ENCODE results near the gene GRID1. TPM values are rescaled to one million over a fixed set of nuclear protein-coding genes. Genes with fewer than 3 reads are reported as not detected.

Gene GRID1
- total and polyA plus RNA-seq, 9 of the 15 experiments (the other 6 are each of a cell fraction or from before 2014, with no cell fraction given) = 0.01 to 7.2 (median 1.2) TPM

DNA sequence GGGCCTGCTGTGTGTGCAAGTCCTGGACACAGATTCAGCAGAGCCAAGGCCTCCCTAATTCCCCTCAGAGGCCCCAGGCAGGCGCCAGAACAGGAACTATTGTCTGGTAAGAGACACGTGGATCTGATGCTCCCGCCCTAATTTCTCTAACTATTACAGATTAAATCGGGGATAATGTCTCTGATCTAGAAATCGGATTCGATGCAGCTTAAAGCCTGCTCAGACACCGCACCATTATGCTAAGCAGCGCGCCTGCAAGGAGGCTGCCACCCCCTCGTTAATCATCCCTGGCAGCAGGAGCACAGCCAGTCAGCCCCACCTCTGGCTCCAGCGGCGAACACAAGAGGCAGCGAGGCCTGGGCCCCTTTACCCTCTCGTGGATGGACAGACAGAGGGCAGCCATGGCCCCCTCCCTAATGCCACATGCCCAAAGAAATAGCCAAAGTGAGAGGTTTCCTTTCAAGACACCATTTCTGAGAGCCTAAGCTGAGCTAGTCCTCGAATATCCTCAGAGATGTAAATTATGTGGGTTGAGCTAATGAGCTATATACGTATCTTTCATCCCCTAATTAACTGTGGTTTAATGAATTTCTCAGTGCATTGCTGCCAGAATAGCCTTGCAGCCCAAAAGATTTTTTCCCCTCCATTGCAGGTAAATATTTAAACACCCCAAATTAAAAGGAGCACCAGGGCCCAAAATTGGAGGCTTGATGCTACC, 122.1 kb downstream of the GRID1 start:
- WGBS (ENCODE audit: insufficient coverage, low coverage, missing lambda C conversion rate) = 2% methylated on average over 14 of the region's 16 CpGs
- no peaks in the 10 kb centered on the region for H3K36me3 ChIP-seq (ENCODE audit: control insufficient read depth, insufficient read depth, low read length)
- H3K27me3 ChIP-seq (ENCODE audit: control insufficient read depth in 2 of 2, insufficient read depth in 2 of 2, low read length in 2 of 2) = no peaks in the 10 kb centered on the region
- DNase-seq (ENCODE audit: extremely low read depth in 1 of 4, low spot score in 3 of 4) (no peak), FAIRE-seq (no peak), ATAC-seq (no peak)
- H3K4me3 ChIP-seq = no peak overlapping the region
- H2AFZ ChIP-seq (ENCODE audit: low read depth, low read length) = no peak overlapping the region
- H3K9ac ChIP-seq (ENCODE audit: insufficient read depth in 1 of 2, low read depth in 2 of 2, low read length in 2 of 2) = no peak overlapping the region
- H3K4me2 ChIP-seq (ENCODE audit: insufficient read depth, low read length) = no peak overlapping the region
- POLR2A ChIA-PET = no interaction called here
- no TSS peak for BruUV-seq (replicated peaks)
- in situ Hi-C loops (cut with MboI) (no loop called here), intact Hi-C loops (cut with micrococcal nuclease) (no loop called here)
- TF ChIP-seq, protein P1, sequence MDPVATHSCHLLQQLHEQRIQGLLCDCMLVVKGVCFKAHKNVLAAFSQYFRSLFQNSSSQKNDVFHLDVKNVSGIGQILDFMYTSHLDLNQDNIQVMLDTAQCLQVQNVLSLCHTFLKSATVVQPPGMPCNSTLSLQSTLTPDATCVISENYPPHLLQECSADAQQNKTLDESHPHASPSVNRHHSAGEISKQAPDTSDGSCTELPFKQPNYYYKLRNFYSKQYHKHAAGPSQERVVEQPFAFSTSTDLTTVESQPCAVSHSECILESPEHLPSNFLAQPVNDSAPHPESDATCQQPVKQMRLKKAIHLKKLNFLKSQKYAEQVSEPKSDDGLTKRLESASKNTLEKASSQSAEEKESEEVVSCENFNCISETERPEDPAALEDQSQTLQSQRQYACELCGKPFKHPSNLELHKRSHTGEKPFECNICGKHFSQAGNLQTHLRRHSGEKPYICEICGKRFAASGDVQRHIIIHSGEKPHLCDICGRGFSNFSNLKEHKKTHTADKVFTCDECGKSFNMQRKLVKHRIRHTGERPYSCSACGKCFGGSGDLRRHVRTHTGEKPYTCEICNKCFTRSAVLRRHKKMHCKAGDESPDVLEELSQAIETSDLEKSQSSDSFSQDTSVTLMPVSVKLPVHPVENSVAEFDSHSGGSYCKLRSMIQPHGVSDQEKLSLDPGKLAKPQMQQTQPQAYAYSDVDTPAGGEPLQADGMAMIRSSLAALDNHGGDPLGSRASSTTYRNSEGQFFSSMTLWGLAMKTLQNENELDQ (CRISPR knock-in tag; IDR thresholded peaks at IDR 0.05; ENCODE audit: borderline replicate concordance) = no peak
- TF ChIP-seq HDAC2 (IDR thresholded peaks at IDR 0.05) = no peak
- no peak for TF ChIP-seq KHSRP (IDR thresholded peaks at IDR 0.05)
- no peak for TF ChIP-seq ZNF253 (CRISPR knock-in tag; conservative IDR thresholded peaks at IDR 0.05)
- no peak for TF ChIP-seq SMAD2 (IDR thresholded peaks at IDR 0.05; ENCODE audit: low read depth, low read length)
- TF ChIP-seq SRSF9 (IDR thresholded peaks at IDR 0.05; ENCODE audit: borderline replicate concordance, low read depth, low read length) = no peak
- no peak for TF ChIP-seq MCM7 (IDR thresholded peaks at IDR 0.05)
- TF ChIP-seq, protein P2, sequence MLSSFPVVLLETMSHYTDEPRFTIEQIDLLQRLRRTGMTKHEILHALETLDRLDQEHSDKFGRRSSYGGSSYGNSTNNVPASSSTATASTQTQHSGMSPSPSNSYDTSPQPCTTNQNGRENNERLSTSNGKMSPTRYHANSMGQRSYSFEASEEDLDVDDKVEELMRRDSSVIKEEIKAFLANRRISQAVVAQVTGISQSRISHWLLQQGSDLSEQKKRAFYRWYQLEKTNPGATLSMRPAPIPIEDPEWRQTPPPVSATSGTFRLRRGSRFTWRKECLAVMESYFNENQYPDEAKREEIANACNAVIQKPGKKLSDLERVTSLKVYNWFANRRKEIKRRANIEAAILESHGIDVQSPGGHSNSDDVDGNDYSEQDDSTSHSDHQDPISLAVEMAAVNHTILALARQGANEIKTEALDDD (IDR thresholded peaks at IDR 0.05) = no peak
- TF ChIP-seq ZBTB8A (IDR thresholded peaks at IDR 0.05; ENCODE audit: partially characterized antibody) = no peak
- TF ChIP-seq, protein P3, sequence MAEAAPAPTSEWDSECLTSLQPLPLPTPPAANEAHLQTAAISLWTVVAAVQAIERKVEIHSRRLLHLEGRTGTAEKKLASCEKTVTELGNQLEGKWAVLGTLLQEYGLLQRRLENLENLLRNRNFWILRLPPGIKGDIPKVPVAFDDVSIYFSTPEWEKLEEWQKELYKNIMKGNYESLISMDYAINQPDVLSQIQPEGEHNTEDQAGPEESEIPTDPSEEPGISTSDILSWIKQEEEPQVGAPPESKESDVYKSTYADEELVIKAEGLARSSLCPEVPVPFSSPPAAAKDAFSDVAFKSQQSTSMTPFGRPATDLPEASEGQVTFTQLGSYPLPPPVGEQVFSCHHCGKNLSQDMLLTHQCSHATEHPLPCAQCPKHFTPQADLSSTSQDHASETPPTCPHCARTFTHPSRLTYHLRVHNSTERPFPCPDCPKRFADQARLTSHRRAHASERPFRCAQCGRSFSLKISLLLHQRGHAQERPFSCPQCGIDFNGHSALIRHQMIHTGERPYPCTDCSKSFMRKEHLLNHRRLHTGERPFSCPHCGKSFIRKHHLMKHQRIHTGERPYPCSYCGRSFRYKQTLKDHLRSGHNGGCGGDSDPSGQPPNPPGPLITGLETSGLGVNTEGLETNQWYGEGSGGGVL (CRISPR knock-in tag; IDR thresholded peaks at IDR 0.05) = no peak
- no peak for TF ChIP-seq ZNF354B (CRISPR knock-in tag; IDR thresholded peaks at IDR 0.05)
- no peak for TF ChIP-seq EHMT2 (IDR thresholded peaks at IDR 0.05)
- TF ChIP-seq ZSCAN32 (CRISPR knock-in tag; IDR thresholded peaks at IDR 0.05) = no peak
- no peaks in the 10 kb centered on the region for H3K79me2 ChIP-seq (ENCODE audit: control insufficient read depth, insufficient read depth, low read length)
- H3K27ac ChIP-seq (ENCODE audit: extremely low read depth, low read depth, low read length) = no peak overlapping the region
- H3K9me3 ChIP-seq (replicated peaks; ENCODE audit: control insufficient read depth, insufficient read depth, low read depth, low read length) = no peaks in the 10 kb centered on the region
- H3K9me1 ChIP-seq (ENCODE audit: control insufficient read depth, insufficient read depth, low read length) = no peaks in the 10 kb centered on the region
- no peaks in the 10 kb centered on the region for H3K4me1 ChIP-seq (replicated peaks in 1 of 2; ENCODE audit: control insufficient read depth in 2 of 2, insufficient read depth in 2 of 2, low read length in 2 of 2)
- CTCF ChIA-PET (ENCODE audit: low intra/inter-chr PET ratio) = no interaction called here
- no peaks in the 10 kb centered on the region for H4K20me1 ChIP-seq (replicated peaks; ENCODE audit: control insufficient read depth, insufficient read depth, low read length)
